Ovary (tissue), 9 donors: ENCODE results near the gene LEO1. TPM values are rescaled to one million over a fixed set of nuclear protein-coding genes. Genes with fewer than 3 reads are reported as not detected.

Experiments used
- DNase-seq, 5 donors: peaks; one replicate each; pipeline ENCODE4 v3.0.0-alpha.2; 2019 to 2020
- H3K27ac ChIP-seq, 2 donors: fragments of 200-600 bp; one replicate each; pipeline versions ENCODE4 v1.5.1 to v1.8.0; 2019 to 2022
- H3K27me3 ChIP-seq: fragments of 200-600 bp; one replicate; pipeline ENCODE4 v1.8.0; 2022
- H3K36me3 ChIP-seq: fragments of 200-600 bp; sonication (generic); one replicate; pipeline ENCODE4 v1.5.1; 2019
- H3K4me1 ChIP-seq: one replicate; pipeline ENCODE4 v1.8.1; 2013; ENCODE audit warnings: mild to moderate bottlenecking, moderate library complexity; ENCODE audit not compliant: insufficient read depth
- H3K4me3 ChIP-seq: fragments of 200-600 bp; sonication (generic); one replicate; pipeline ENCODE4 v1.5.1; 2017
- H3K9me3 ChIP-seq, 2 donors: fragments of 200-600 bp in 1 of 2; sonication (generic) in 1 of 2; one replicate each; pipeline versions ENCODE4 v1.5.1 to v1.8.1; 2013 to 2019; ENCODE audit warnings: mild to moderate bottlenecking in 1 of 2, moderate library complexity in 1 of 2
- EP300 ChIP-seq: sonication (generic); formaldehyde crosslinking; IDR thresholded peaks from one replicate; pipeline ENCODE4 v1.6.1; 2017; ENCODE audit warnings: antibody characterized with exemption
- POLR2A ChIP-seq: fragments of 450-650 bp; IDR thresholded peaks from one replicate; pipeline ENCODE4 v1.6.1; 2017; ENCODE audit warnings: antibody characterized with exemption, mild to moderate bottlenecking, moderate library complexity
- WGBS, 3 donors: extraction: QIAGEN DNeasy Blood & Tissue Kit in 1 of 3; methylation state at CpG; one replicate each; pipeline versions ENCODE4 v1.1.5 to v1.1.7; 2013 to 2017; 5-methylcytosine and 5-hydroxymethylcytosine counted together
- intact Hi-C, 4 donors: fragments of 100-400 bp; cut with DNase I; formaldehyde crosslinking; loops; one replicate each; pipeline versions ENCODE4 v1.11.0 to v1.15.1; 2022 to 2023
- polyA plus RNA-seq, 2 donors: library from polyadenylated mRNA; stranded (reverse); fragments of 200-250 nt in 1 of 2; fragments of 350-450 nt in 1 of 2; fragmentation: Illumina TruSeq in 1 of 2; extraction: RNeasy Lipid Tissue Mini Kit (QIAGEN cat#74804) in 1 of 2; gene quantifications; one replicate each; pipeline ENCODE4 v1.2.3, GENCODE V29; 2013 to 2014
- total RNA-seq, 7 donors: library from RNA; depleted of rRNA in 2 of 7; stranded (reverse); fragments of >200 nt in 2 of 7; fragmentation: NEBNext Ultra II Directional in 3 of 7; extraction: Animal tissue kit (Norgen Biotek cat#: 25700) in 3 of 7; gene quantifications; one replicate each; pipeline versions ENCODE4 v1.1.0 to v1.2.4, GENCODE V29; 2016 to 2023
- TF ChIP-seq, protein P1 (sequence below), 3 donors: fragments of 450-650 bp in 2 of 3; fragments of 200-600 bp in 1 of 3; IDR thresholded peaks; one replicate each; pipeline versions ENCODE4 v1.5.1 to v1.8.0; 2016 to 2022; ENCODE audit warnings: antibody characterized with exemption in 3 of 3, mild to moderate bottlenecking in 1 of 3
- donor health status: DM: no; HTN: no; CAD: no; lungs with moderate emphysema.
- donor health status: DM: no; HTN: no; CAD: no.
- donor health status: Bipolar disorder and iron deficiency.
- donor health status: DM: yes; HTN: yes; CAD: no.
- donor health status: DM: no; HTN: no; CAD: no.
- donor health status: DM: yes; HTN: yes; CAD: no.

LEO1 gene
- total and polyA plus RNA-seq, 9 donors: 6.8 to 22.5 (median 9.6) TPM

DNA sequence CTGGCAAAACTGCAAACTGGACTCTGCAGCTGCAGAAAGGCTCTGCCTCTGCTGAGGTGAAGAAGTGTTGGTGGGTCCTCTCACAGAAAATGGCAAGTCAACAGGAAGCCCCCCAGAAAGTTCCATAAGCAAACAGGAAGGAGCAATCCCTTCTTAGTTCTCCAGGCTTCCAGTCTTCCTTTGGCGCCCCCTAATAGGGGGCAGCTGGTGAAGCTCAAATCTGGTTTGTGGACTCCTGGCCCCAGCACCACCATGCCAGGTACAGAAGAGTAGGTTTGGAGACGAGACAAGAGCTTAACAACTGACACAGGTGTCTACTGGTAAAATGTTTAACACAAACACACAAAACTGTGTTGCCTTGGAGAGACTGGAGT lies 35.5 kb downstream of the LEO1 start:
- H3K9me3 ChIP-seq: no peaks in the 10 kb centered on the region
- no peak for DNase-seq
- no peaks in the 10 kb centered on the region for H3K27me3 ChIP-seq
- no peak overlapping the region for H3K4me3 ChIP-seq
- TF ChIP-seq EP300 (no peak), POLR2A (no peak)
- TF ChIP-seq, protein P1, sequence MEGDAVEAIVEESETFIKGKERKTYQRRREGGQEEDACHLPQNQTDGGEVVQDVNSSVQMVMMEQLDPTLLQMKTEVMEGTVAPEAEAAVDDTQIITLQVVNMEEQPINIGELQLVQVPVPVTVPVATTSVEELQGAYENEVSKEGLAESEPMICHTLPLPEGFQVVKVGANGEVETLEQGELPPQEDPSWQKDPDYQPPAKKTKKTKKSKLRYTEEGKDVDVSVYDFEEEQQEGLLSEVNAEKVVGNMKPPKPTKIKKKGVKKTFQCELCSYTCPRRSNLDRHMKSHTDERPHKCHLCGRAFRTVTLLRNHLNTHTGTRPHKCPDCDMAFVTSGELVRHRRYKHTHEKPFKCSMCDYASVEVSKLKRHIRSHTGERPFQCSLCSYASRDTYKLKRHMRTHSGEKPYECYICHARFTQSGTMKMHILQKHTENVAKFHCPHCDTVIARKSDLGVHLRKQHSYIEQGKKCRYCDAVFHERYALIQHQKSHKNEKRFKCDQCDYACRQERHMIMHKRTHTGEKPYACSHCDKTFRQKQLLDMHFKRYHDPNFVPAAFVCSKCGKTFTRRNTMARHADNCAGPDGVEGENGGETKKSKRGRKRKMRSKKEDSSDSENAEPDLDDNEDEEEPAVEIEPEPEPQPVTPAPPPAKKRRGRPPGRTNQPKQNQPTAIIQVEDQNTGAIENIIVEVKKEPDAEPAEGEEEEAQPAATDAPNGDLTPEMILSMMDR (IDR thresholded peaks at IDR 0.05): no peak
- H3K27ac ChIP-seq: no peak overlapping the region
- WGBS, 3 donors: 78 to 87% (median 81%) methylated on average over 2 of the region's 2 CpGs
- H3K36me3 ChIP-seq: no peaks in the 10 kb centered on the region
- H3K4me1 ChIP-seq: no peaks in the 10 kb centered on the region
- intact Hi-C loops: no loop called here

DNA sequence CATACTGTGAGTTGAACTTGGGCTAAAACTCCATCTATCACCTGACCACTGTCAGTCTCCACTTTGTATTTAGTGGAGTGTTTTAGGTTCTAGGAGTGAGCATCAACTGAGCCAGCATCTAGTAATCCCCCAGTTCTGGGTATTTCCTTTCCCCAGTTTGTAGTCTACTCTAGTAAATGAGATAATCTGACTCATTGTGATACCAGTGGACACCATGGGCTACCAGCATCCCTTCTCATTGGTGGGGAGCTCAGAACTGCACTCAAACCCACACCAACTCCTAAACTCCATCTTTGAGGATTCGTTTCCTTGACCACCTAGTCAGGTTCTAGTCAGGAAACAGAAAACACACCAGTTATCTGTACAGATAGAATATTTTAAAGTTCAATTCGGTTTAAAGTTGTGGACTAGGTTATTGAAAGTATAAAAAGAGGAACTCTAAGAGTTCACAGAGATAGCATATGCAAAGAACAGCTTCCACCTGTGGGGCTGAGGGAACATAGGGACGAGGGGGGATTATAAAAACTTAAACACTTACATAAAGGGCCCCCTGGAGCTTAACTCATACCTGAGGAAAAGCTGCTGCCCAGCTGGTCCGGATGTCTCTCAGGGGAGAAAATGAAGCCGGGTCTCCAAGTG lies 36.0 kb downstream of the LEO1 start:
- intact Hi-C loops: no loop called here
- WGBS, 3 donors: 74 to 80% (median 77%) methylated on average over 5 of the region's 5 CpGs

DNA sequence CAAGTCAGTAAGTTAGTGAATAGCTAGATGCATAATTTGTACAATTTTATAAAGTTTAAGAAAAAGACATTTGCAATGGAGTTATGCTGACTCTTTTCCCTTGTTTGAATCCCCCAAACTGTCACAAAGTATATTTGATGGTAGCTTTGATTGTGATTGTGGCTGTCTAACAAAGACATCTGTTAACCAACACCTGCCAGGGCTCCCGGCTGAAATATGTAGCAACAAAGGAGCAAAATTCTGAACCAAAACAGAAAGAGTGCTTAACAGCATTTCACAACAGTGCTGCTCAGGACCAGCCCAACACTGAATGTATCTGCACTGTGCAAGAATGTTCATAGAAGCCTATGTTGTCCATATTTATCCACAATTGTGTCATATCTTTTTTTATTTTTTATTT lies 39.4 kb downstream of the LEO1 start:
- no peak for DNase-seq
- 38 to 61% (median 38%) methylated on average over 1 of the region's 1 CpG for WGBS, 3 donors

More for the DNA sequence above, 36.0 kb downstream of the LEO1 start:
- Histone ChIP-seq H3K9me3 (no peaks in the 10 kb centered on the region), H3K4me3 (no peak overlapping the region), H3K4me1 (no peaks in the 10 kb centered on the region), H3K27me3 (no peaks in the 10 kb centered on the region), H3K27ac (no peak overlapping the region), H3K36me3 (no peaks in the 10 kb centered on the region)
- TF ChIP-seq, protein P1 (IDR thresholded peaks at IDR 0.05): no peak
- TF ChIP-seq POLR2A: no peak
- TF ChIP-seq EP300: no peak
- DNase-seq: no peak

DNA sequence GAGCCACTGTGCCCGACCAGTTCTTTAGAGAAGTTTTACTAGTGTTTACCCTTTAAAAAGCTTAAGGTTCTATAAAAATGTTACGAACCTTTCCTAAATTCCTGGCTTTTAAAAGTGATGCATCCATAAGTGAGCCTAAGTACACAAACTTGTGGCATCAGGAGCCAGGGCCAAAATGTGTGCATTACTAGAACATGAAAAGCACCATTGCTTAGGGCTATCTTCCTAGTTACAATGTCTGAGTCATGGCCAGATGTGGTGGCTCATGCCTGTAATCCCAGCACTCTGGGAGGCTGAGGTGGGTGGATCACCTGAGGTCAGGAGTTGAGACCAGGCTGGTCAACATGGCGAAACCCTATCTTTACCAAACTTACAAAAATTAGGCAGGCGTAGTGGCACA lies 39.9 kb downstream of the LEO1 start:
- Histone ChIP-seq H3K27me3 (no peaks in the 10 kb centered on the region), H3K36me3 (no peaks in the 10 kb centered on the region), H3K4me3 (no peak overlapping the region), H3K4me1 (no peaks in the 10 kb centered on the region), H3K9me3 (no peaks in the 10 kb centered on the region), H3K27ac (no peak overlapping the region)
- TF ChIP-seq EP300 (no peak), POLR2A (no peak)
- TF ChIP-seq, protein P1 (IDR thresholded peaks at IDR 0.05): no peak
- WGBS, 3 donors: 95 to 98% (median 97%) methylated on average over 4 of the region's 4 CpGs
- intact Hi-C loops: no loop called here
- DNase-seq: no peak

More for the DNA sequence above, 39.4 kb downstream of the LEO1 start:
- H3K27me3 ChIP-seq: no peaks in the 10 kb centered on the region
- H3K9me3 ChIP-seq: no peaks in the 10 kb centered on the region
- no peaks in the 10 kb centered on the region for H3K4me1 ChIP-seq
- intact Hi-C loops: no loop called here
- no peak for TF ChIP-seq EP300
- TF ChIP-seq POLR2A: no peak
- TF ChIP-seq, protein P1 (IDR thresholded peaks at IDR 0.05): no peak
- no peak overlapping the region for H3K4me3 ChIP-seq
- no peaks in the 10 kb centered on the region for H3K36me3 ChIP-seq
- no peak overlapping the region for H3K27ac ChIP-seq
